DMS79 treated with DMSO at 0.1 percent for 48 hours (cell line): ENCODE data around the gene UPK1B.
"Not testable (repeated sequence)": the region's sequence is repeated elsewhere in the genome, so short reads cannot be mapped to it uniquely, and the experiment has no call there.

Source experiments
- DNase-seq: peaks from one replicate; lab custom pipeline; 2025; lab: John Stamatoyannopoulos, UW

UPK1B gene

DNA sequence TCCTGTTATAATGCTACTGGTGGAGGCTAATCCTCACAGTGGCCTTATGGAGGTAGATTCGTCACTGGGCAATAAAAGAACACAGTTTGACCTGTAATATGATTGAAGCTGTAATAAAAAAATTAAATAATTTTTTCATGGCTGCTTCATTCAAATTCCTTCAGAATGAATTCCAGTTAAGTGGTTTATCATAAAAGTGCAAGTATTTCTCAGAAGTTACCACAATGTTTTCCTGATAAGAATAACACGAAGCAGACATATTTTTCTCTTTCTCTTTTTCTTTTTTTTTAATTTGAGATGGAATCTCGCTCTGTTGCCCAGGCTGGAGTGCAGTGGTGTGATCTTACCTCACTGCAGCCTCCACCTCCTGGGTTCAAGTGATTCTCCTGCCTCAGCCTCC lies 51.7 kb downstream of the UPK1B start:
- DNase-seq: no peak

DNA sequence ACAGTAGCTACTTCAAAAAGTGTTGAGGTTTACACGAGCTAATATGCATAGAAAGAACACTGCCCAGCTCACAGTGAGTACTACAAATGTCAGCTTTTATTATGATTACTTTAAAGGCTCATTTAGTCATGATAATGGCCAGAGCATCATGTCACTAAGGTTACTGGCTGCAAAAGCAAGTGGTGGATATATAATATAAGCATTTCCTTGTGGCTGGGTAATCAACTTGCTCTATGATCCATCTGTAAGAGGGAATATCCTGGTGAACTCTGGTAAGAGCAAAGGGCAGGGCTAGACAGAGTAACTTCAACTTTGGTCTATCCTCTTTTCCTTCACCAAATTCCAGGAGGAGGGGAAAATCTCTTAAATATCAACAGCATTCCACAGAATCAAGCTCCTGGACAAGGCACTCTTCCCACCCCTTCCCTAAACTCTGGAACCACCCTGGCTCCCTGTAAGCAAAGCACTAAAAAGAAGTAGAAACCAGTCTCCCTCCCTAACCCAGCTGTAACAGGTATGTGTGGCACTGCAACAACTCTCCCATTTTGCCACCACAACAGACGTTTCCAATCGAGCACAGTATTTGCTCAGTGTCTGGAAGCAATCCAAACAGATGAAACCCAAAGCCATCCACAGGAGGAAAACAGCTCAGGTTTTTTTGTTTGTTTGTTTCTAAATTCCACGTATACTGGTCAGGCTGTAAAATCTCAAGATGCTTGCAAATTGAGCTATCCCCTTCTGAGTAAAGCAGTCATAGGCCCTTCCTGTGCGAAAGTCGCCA lies 53.9 kb downstream of the UPK1B start:
- DNase-seq: peak; percentile 6

- DNase-seq: no peak
Measured at GRCh38 chr3:119228373-119229145, 55.2 kb downstream of the UPK1B start.

DNA sequence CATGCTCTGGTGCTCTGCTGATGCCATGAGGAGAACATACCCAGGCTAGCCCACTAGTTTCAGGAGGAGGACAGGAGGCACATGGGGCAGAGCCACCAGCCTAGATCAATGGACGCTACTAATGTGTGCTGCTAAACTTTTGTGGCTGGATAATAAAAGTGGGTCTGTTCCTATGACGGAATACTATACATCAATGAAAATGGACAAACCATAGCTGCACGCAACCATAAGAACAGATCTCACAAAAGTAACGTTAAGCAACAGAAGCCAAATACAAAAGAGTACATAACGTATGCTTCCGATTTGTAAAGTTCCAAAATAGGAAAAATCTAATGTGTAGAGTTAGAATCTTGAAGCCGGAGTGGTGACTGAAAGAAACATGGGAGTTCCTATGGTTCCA lies 55.8 kb downstream of the UPK1B start:
- no peak for DNase-seq

DNA sequence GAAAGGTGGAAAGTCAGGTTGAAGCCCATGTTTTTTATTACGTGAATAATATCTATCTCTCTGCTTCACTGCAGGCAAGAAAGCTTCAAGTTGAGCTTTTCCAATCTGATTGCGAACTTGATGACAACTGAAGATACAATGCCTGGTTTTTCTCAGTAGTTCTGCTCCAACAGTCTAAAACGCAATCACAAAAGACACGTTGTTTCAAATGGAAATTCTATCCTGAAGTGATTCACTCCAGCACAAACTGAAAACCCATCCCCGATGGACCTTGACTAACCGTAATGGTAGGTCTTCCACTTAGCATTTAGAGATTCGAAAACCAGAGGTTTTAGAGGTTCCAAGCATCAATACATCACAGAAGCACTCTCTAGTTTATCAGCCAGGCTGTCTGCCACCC lies 56.7 kb downstream of the UPK1B start:
- no peak for DNase-seq

DNA sequence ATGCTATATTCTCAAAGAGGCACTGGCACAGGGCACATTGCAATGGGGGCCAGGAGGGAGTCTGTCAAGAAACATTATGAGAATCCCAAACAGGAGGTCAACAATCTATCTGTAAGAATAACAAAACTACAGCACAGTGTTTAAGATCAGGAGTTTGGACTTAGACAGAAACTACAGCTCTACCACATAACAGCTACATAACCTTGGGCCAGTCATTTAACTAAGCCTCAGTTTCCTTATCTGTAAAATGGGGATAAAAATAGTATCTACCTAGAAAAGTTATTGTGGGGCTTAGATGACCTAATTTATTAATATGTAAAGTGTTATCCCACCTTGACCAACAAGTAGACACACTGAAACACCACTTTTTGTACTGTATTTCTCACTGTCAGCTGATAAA lies 57.3 kb downstream of the UPK1B start:
- DNase-seq: no peak

DNA sequence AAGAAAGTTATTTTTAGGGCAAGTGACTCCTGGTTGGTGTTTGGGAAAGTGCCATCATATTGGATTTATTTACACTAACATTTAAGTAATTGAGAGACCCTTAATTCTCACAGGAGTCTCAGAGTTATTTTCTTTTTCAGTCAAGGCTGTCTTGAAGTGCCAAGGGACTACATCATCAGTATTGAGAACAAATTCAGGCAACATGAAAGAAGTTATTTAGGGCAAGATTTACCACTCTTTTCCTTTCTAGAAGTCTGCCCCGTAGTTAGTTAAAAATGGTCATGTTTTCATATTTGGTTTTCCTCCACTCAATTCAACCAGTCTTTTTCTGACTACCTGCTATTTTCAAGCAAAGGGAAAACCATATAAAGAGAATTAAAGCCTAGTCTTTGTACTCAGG lies 61.2 kb downstream of the UPK1B start:
- DNase-seq: no peak

DNA sequence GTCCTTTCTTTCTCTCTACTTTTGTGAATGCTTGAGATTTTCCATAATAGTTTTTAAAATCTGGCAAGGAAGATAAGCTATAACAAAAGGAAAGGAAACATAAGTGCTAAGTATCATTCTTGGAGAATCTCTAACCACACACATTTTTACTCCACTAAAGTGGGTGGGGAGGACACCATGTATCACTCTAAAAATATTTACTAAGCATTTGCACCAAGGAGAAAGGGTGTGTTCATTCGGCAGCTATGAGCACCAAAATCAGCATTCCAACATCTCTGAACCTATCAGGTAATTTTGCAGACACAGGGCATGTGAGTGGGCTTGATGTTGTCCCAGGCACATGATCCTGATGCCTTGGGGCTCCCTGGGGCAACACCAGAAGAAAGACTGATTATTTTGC lies 61.8 kb downstream of the UPK1B start:
- DNase-seq: no peak

GRCh38 chr3:119236756-119237155 lies 63.4 kb downstream of the UPK1B start:
- DNase-seq: no peak

- DNase-seq: no peak
Measured at GRCh38 chr3:119237299-119237698, 63.9 kb downstream of the UPK1B start.

- no peak for DNase-seq
Measured at GRCh38 chr3:119238363-119238762, 65.0 kb downstream of the UPK1B start.

DNA sequence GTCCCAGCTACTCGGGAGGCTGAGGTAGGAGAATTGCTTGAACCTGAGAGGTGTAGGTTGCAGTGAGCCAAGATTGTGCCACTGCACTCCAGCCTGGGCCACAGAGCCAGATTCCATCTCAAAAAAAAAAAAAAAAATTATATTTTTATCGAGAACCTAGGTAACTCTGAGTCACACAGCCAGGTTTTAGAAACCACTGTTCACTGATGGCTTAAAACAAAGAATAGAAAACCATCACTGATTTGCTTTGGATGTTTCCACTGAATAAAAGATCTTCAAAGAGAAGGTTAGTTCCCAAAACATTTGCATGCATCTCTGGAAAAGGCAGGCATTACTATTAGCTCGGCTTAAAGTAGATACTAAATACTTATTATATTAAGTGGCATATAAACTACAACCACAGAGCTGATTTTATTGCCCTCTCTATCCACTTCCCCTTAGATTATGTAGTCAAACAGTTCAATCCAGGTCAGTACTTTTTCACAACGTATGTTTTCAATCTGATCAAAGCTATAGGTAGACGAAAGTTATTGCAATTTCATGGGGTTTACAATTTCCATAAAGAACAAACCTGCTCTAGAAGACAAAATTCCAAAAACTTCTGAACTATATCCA lies 65.9 kb downstream of the UPK1B start:
- peak; percentile 11 for DNase-seq

DNA sequence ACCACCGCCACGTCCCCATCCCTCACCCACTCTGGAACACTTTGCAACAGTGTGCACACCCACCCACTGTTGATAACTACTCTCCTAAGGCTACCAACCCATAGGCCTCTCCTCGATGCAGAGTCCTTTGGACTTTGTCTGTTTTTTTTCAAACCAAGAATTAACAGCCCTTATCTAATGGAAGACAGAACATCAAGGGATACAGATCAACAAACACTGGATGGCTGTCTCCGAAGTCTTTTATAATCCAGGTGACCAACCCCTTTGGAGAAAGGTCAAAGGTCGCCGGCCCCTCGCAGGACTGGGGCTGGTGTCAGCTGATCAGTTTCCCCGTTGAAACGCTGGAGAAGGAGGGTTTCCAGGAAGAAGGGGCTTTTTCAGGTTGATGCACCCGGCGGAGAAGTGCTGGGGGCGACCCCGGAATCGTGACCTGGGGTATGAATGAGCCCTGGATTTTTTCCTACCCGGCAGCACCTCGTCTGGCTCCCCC lies 66.7 kb downstream of the UPK1B start:
- DNase-seq: peak; percentile 32

DNA sequence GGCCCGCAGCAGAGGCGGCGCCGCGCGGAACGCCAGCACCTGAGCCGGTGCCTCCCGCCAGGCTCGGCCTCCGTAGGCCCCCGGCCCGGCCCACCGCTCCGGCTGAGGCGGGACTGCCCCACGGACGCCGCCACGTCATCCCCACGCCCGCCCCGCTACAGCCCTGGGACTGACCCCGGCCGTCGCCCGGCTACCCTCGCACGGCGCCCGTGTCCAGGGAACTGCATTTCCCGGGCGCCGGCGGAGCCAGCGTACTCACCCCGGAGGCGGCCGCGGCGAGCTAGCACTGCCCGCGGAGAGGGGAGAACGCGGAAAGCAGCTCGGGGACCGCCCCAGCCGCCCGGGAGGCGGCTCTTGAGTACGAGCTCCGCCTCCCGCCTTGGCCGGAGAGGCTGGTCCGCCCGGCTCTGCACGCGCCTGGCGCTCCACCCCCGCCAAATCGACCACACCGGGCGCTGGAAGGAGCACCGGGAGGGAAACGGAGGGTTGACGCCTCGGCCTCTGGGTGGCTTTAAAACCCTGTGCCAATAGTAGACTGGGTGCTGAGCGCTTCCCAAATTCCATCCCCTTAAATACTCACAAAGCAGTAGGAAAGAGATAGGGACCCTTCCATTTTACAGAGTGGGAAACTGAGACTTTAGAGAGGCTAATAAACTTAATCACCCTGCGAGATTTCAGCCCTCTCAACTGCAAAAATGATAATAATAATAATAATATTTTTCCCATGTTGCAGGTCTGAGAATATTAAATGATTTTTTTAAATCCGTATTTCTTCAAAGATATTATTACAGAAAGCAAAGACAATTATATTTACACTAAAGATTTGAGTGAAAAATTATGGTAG lies 67.4 kb downstream of the UPK1B start, which contains the start of gene B4GALT4:
Gene B4GALT4, minus strand, starts transcription at position 288 of the 844 bp plus-strand sequence. CDS start 10,779 bp downstream, outside the sequence.
- peak; percentile 68 for DNase-seq

- not testable (repeated sequence) for DNase-seq
Measured at GRCh38 chr3:119242387-119243057, 69.1 kb downstream of the UPK1B start.

DNA sequence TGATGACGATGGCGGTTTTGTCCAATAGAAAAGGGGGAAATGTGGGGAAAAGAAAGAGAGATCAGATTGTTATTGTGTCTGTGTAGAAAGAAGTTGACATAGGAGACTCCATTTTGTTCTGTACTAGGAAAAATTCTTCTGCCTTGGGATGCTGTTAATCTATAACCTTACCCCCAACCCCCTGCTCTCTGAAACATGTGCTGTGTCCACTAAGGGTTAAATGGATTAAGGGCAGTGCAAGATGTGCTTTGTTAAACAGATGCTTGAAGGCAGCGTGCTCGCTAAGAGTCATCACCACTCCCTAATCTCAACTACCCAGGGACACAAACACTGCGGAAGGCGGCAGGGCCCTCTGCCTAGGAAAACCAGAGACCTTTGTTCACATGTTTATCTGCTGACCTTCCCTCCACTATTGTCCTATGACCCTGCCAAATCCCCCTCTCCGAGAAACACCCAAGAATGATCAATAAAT lies 69.7 kb downstream of the UPK1B start:
- DNase-seq: not testable (repeated sequence)

DNA sequence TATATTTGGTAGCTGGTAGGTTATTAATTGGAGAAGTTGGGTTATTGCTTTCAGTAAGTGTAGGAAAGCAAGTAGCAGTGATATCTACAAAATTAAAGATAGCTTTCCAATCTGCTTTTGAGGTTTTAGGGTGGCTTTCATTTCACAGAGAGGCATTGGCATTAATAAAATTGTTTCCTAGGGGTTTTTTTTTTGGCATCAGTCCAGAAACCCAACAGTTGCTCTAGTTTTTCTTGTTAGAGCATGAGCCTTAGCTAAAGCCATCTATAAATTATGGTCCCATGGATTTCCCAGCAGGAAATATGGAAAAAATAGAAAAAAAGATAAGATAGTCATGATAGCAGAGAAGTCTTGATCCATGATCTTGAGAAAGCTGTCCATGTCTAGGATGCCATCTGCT lies 70.3 kb downstream of the UPK1B start:
- DNase-seq: no peak

GRCh38 chr3:119245778-119246177 lies 72.4 kb downstream of the UPK1B start:
- DNase-seq: peak; percentile 19
